ENCODE results near the gene GNA15.

GRCh38 chr19:3131168-3131567, 4.7 kb upstream of the GNA15 start:
- TF ChIP-seq, protein P1, sequence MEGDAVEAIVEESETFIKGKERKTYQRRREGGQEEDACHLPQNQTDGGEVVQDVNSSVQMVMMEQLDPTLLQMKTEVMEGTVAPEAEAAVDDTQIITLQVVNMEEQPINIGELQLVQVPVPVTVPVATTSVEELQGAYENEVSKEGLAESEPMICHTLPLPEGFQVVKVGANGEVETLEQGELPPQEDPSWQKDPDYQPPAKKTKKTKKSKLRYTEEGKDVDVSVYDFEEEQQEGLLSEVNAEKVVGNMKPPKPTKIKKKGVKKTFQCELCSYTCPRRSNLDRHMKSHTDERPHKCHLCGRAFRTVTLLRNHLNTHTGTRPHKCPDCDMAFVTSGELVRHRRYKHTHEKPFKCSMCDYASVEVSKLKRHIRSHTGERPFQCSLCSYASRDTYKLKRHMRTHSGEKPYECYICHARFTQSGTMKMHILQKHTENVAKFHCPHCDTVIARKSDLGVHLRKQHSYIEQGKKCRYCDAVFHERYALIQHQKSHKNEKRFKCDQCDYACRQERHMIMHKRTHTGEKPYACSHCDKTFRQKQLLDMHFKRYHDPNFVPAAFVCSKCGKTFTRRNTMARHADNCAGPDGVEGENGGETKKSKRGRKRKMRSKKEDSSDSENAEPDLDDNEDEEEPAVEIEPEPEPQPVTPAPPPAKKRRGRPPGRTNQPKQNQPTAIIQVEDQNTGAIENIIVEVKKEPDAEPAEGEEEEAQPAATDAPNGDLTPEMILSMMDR (IDR thresholded peaks at IDR 0.05; ENCODE audit: low read depth, low read length), result no peak
- no peak for TF ChIP-seq EZH2phosphoT487 (IDR thresholded peaks at IDR 0.05; ENCODE audit: low read depth)

Measured in OCI-LY3 (cell line).